Heart left ventricle (tissue), 16 donors: Measurements from ENCODE around the gene CEP170B. TPM values are rescaled to one million over a fixed set of nuclear protein-coding genes. Genes with fewer than 3 reads are reported as not detected.
"Not testable (repeated sequence)": the region's sequence is repeated elsewhere in the genome, so short reads cannot be mapped to it uniquely, and the experiment has no call there.

Experiments
- ATAC-seq, 4 donors: fragments of 200-7000 bp; cut with Tn5 transposase; one replicate each; pipeline ENCODE4 v1.9.1; 2020 to 2022; ENCODE audit warnings: moderate library complexity in 4 of 4, mild to moderate bottlenecking in 3 of 4, moderate number of reproducible peaks in 1 of 4
- DNase-seq, 5 donors: peaks; one replicate each; pipeline ENCODE4 v3.0.0-alpha.2; 2020
- H3K27ac ChIP-seq, 12 donors: fragments of 200-600 bp; sonication (generic) in 4 of 12; one replicate each; pipeline versions ENCODE4 v1.5.0 to v1.8.0; 2016 to 2022; ENCODE audit warnings: mild to moderate bottlenecking in 2 of 12
- H3K27me3 ChIP-seq, 9 donors: fragments of 200-600 bp; sonication (generic) in 2 of 9; one replicate each; pipeline versions ENCODE4 v1.5.1 to v1.8.0; 2016 to 2022; ENCODE audit warnings: mild to moderate bottlenecking in 3 of 9
- H3K36me3 ChIP-seq, 9 donors: fragments of 200-600 bp; sonication (generic) in 2 of 9; one replicate each; pipeline versions ENCODE4 v1.5.0 to v1.8.0; 2018 to 2022; ENCODE audit warnings: mild to moderate bottlenecking in 2 of 9
- H3K4me1 ChIP-seq, 12 donors: fragments of 200-600 bp; sonication (generic) in 4 of 12; one replicate each; pipeline versions ENCODE4 v1.5.0 to v1.8.0; 2016 to 2022; ENCODE audit warnings: mild to moderate bottlenecking in 3 of 12
- H3K4me3 ChIP-seq, 12 donors: fragments of 200-600 bp; sonication (generic) in 4 of 12; one replicate each; pipeline versions ENCODE4 v1.5.0 to v1.8.0; 2017 to 2022; ENCODE audit warnings: mild to moderate bottlenecking in 9 of 12, moderate library complexity in 4 of 12
- H3K9me3 ChIP-seq, 12 donors: fragments of 200-600 bp; sonication (generic) in 4 of 12; one replicate each; pipeline versions ENCODE4 v1.5.0 to v1.8.0; 2016 to 2022; ENCODE audit warnings: mild to moderate bottlenecking in 1 of 12
- CTCF ChIP-seq, 12 donors: fragments of 200-600 bp; sonication (generic) in 4 of 12; IDR thresholded peaks; one replicate each; pipeline versions ENCODE4 v1.5.0 to v1.8.0; 2018 to 2022; ENCODE audit warnings: antibody characterized with exemption in 12 of 12, mild to moderate bottlenecking in 5 of 12
- POLR2A ChIP-seq, 2 donors: fragments of 450-650 bp; IDR thresholded peaks; one replicate each; pipeline ENCODE4 v1.6.1; 2017; ENCODE audit warnings: antibody characterized with exemption in 2 of 2, mild to moderate bottlenecking in 2 of 2, moderate library complexity in 2 of 2
- WGBS, 4 donors: extraction: QIAGEN DNeasy Blood & Tissue Kit in 2 of 4; methylation state at CpG; one replicate each; pipeline versions ENCODE4 v1.1.5 to v1.1.7; 2013 to 2018; 5-methylcytosine and 5-hydroxymethylcytosine counted together
- intact Hi-C, 10 donors: fragments of 100-400 bp; cut with DNase I; formaldehyde crosslinking; loops; one replicate each; pipeline versions ENCODE4 v1.11.1 to v1.14.2; 2022
- polyA plus RNA-seq, 2 donors: library from polyadenylated mRNA; stranded (reverse); fragments of 200-250 nt; gene quantifications; one replicate each; pipeline ENCODE4 v1.2.3, GENCODE V29; 2013
- total RNA-seq, 9 donors: library from RNA; depleted of rRNA in 2 of 9; stranded (reverse); fragments of >200 nt in 2 of 9; fragmentation: NEBNext Ultra II Directional in 3 of 9; extraction: Animal tissue kit (Norgen Biotek cat#: 25700) in 3 of 9; gene quantifications; one replicate each; pipeline versions ENCODE4 v1.1.0 to v1.2.4, GENCODE V29; 2016 to 2023
- donor health status: ischemic (EF 13 %, LVEDD 7.1; RV severe dilation, severe dysfunction).
- donor health status: healthy with polysubstance abuse.
- donor health status: DM: no; HTN: yes; CAD: no.
- donor health status: DM: no; HTN: no; CAD: no.
- donor health status: ischemic (EF 25% LVEDD 6.9; RV normal size, moderate dysfunction).
- donor health status: ischemic (EF 25% LVEDD 5.7; RV mildly dilated, moderate dysfunction).
- donor health status: healthy.
- donor health status: DM: yes; HTN: yes; CAD: no.
- donor health status: ischemic (EF 35%, LVEDD 5.7; RV mildly dilated, moderate dysfunction).
- donor health status: nonischemic (EF 11% LVEDD 7.7; RV severe dilation, severe dysfunction).
- donor health status: DM: yes; HTN: yes; CAD: no.
- donor health status: PGD.
- donor health status: ischemic (EF 29% LVEDD 5.4; RV normal size, mild dysfunction).
- donor health status: nonischemic (EF 23%, LVEDD 6.1; RV moderate dilation, normal function).

The CEP170B gene
- total and polyA plus RNA-seq, 11 donors: 7.5 to 21.9 (median 12.5) TPM

- intact Hi-C loops: no loop called here
- no peaks in the 10 kb centered on the region for H3K36me3 ChIP-seq
- peaks cover 0 to 18% (median 14%) of the 10 kb centered on the region in 12 donors for H3K4me1 ChIP-seq
- H3K27me3 ChIP-seq: peaks cover 0 to 7% (median 0%) of the 10 kb centered on the region in 9 donors
- ATAC-seq: no peak
- 58 to 78% (median 63%) methylated on average over 8 to 9 of the region's 9 CpGs for WGBS, 4 donors
- DNase-seq: no peak
- no peaks in the 10 kb centered on the region for H3K9me3 ChIP-seq
- H3K4me3 ChIP-seq: no peak overlapping the region
- TF ChIP-seq POLR2A (IDR thresholded peaks at IDR 0.05): no peak
- TF ChIP-seq CTCF (IDR thresholded peaks at IDR 0.05): no peak
- H3K27ac ChIP-seq: no peak overlapping the region
Observed at GRCh38 chr14:104830781-104831180, 34.3 kb upstream of the CEP170B start.

GRCh38 chr14:104836171-104836935 is 28.7 kb upstream of the CEP170B start:
- H3K36me3 ChIP-seq, intact Hi-C loops, H3K4me3 ChIP-seq, ATAC-seq, H3K27me3 ChIP-seq, H3K4me1 ChIP-seq, DNase-seq, H3K27ac ChIP-seq, H3K9me3 ChIP-seq: not testable (repeated sequence)
- 91 to 96% (median 92%) methylated on average over 31 to 40 of the region's 41 CpGs for WGBS, 4 donors

- H3K4me1 ChIP-seq: peaks cover 0 to 18% (median 12%) of the 10 kb centered on the region in 12 donors
- DNase-seq: no peak
- no peaks in the 10 kb centered on the region for H3K9me3 ChIP-seq
- no peak overlapping the region for H3K4me3 ChIP-seq
- TF ChIP-seq POLR2A (IDR thresholded peaks at IDR 0.05) (no peak), CTCF (IDR thresholded peaks at IDR 0.05) (no peak)
- peaks cover 0 to 55% (median 23%) of the 10 kb centered on the region in 9 donors for H3K27me3 ChIP-seq
- no peaks in the 10 kb centered on the region for H3K36me3 ChIP-seq
- no peak overlapping the region for H3K27ac ChIP-seq
- 62 to 88% (median 75%) methylated on average over 1 of the region's 1 CpG for WGBS, 4 donors
- no peak for ATAC-seq
- intact Hi-C loops: no loop called here
Observed at GRCh38 chr14:104841730-104842129, 23.3 kb upstream of the CEP170B start.

GRCh38 chr14:104843006-104843405 is 22.1 kb upstream of the CEP170B start:
- WGBS, 4 donors: 33 to 52% (median 40%) methylated on average over 11 to 13 of the region's 13 CpGs
- H3K27me3 ChIP-seq: peaks cover 0 to 61% (median 27%) of the 10 kb centered on the region in 9 donors
- peak overlapping the region in 8 of 12 donors; percentile 48 to 59 (median 52) for H3K4me3 ChIP-seq
- intact Hi-C loops: no loop called here
- no peak overlapping the region for H3K27ac ChIP-seq
- H3K36me3 ChIP-seq: no peaks in the 10 kb centered on the region
- H3K9me3 ChIP-seq: no peaks in the 10 kb centered on the region
- no peak for ATAC-seq
- DNase-seq: no peak
- peaks cover 0 to 18% (median 12%) of the 10 kb centered on the region in 12 donors for H3K4me1 ChIP-seq
- TF ChIP-seq CTCF (IDR thresholded peaks at IDR 0.05) (no peak), POLR2A (IDR thresholded peaks at IDR 0.05) (no peak)
